HepG2 (cell line): ENCODE measurements around the gene MAN2A2. TPM values are rescaled to one million over a fixed set of nuclear protein-coding genes. Genes with fewer than 3 reads are reported as not detected.
"Not testable (repeated sequence)": the region's sequence is repeated elsewhere in the genome, so short reads cannot be mapped to it uniquely, and the experiment has no call there.

Experiments used
- ATAC-seq: fragments of 200-7000 bp; cut with Tn5 transposase; 3 replicates; pipeline ENCODE4 v1.9.1; 2020; ENCODE audit warnings: mild to moderate bottlenecking, moderate library complexity
- BruUV-seq: library from RNA; stranded (reverse); fragments of 400-500 nt; replicated peaks from 2 replicates; lab custom pipeline; 2021; lab: Mats Ljungman, UMichigan
- CTCF ChIA-PET: fragments of 300-600 bp; formaldehyde crosslinking; extraction: SDS; loops from one replicate; lab custom pipeline; 2021; ENCODE audit warnings: low total read pairs, inconsistent platforms, low intra/inter-chr PET ratio; lab: Yijun Ruan, JAX
- POLR2A ChIA-PET: fragments of 350-600 bp; sonication (Branson Sonifier 250); formaldehyde crosslinking; loops from one replicate; lab custom pipeline; 2020; ENCODE audit warnings: antibody characterized with exemption, inconsistent platforms; lab: Yijun Ruan, JAX
- DNase-seq: peaks from one replicate; pipeline ENCODE4 v3.0.0-alpha.2; 2015; ENCODE audit warnings: low spot score
- FAIRE-seq: peaks from 3 replicates; lab custom pipeline; 2011; peaks lifted over from hg19 to GRCh38; lab: Jason Lieb, UNC
- H2AFZ ChIP-seq: one replicate; pipeline ENCODE4 v1.6.1; 2011; ENCODE audit warnings: low read length, inconsistent platforms
- H3K27ac ChIP-seq: fragments of 300-600 bp; 3 replicates; pipeline ENCODE4 v1.8.0; 2011; ENCODE audit warnings: mixed run types, mild to moderate bottlenecking, mixed read lengths, low read length, inconsistent platforms; ENCODE audit not compliant: insufficient read depth; ENCODE audit errors: extremely low read length
- H3K27me3 ChIP-seq, 2 experiments: fragments of 200-600 bp in 1 of 2; 2 replicates in 1 of 2; 3 replicates in 1 of 2; pipeline versions ENCODE4 v1.6.0 to v1.8.0; 2011; ENCODE audit warnings: low read length in 2 of 2, mild to moderate bottlenecking in 2 of 2, moderate library complexity in 2 of 2, inconsistent platforms in 1 of 2; ENCODE audit not compliant: insufficient read depth in 2 of 2, control insufficient read depth in 1 of 2
- H3K36me3 ChIP-seq, 2 experiments: fragments of 200-600 bp in 1 of 2; replicated peaks in 1 of 2; 2 replicates in 1 of 2; 3 replicates in 1 of 2; pipeline versions ENCODE4 v1.5.1 to v1.8.0; 2011; ENCODE audit warnings: low read length in 2 of 2, inconsistent platforms in 1 of 2; ENCODE audit not compliant: insufficient read depth in 2 of 2, control insufficient read depth in 1 of 2
- H3K4me1 ChIP-seq: 2 replicates; pipeline ENCODE4 v1.5.1; 2012; ENCODE audit warnings: low read length, inconsistent platforms; ENCODE audit not compliant: insufficient read depth
- H3K4me2 ChIP-seq: 2 replicates; pipeline ENCODE4 v1.6.0; 2011; ENCODE audit warnings: low read depth, low read length, inconsistent platforms
- H3K4me3 ChIP-seq, 3 experiments: fragments of 200-600 bp in 1 of 3; sonication (generic), shearing (Covaris generic) in 1 of 3; replicated peaks in 1 of 3; 2 replicates each; pipeline ENCODE4 v1.5.1; 2011 to 2016; ENCODE audit warnings: low read length in 3 of 3, inconsistent platforms in 2 of 3, low read depth in 2 of 3, mild to moderate bottlenecking in 2 of 3, control low read depth in 1 of 3, mixed read lengths in 1 of 3; ENCODE audit not compliant: insufficient read depth in 1 of 3
- H3K79me2 ChIP-seq: one replicate; pipeline ENCODE4 v1.6.1; 2011; ENCODE audit warnings: low read length, inconsistent platforms; ENCODE audit not compliant: insufficient read depth
- H3K9ac ChIP-seq: 2 replicates; pipeline ENCODE4 v1.6.0; 2011; ENCODE audit warnings: mild to moderate bottlenecking, low read depth, low read length, inconsistent platforms; ENCODE audit not compliant: insufficient read depth
- H3K9me3 ChIP-seq: 2 replicates; pipeline ENCODE4 v1.5.1; 2012; ENCODE audit warnings: mild to moderate bottlenecking, low read length
- H4K20me1 ChIP-seq: 2 replicates; pipeline ENCODE4 v1.6.0; 2011; ENCODE audit warnings: inconsistent platforms, mild to moderate bottlenecking, low read length, moderate library complexity; ENCODE audit not compliant: insufficient read depth
- CEBPB ChIP-seq: IDR thresholded peaks from 2 replicates; pipeline ENCODE4 v1.6.1; 2011; ENCODE audit warnings: low read depth, low read length, improper control_type of control experiment, borderline replicate concordance
- GLMP ChIP-seq: sonication (generic); formaldehyde crosslinking; IDR thresholded peaks from 2 replicates; pipeline ENCODE4 v1.9.0; 2021; ENCODE audit warnings: missing genetic modification reagents, mild to moderate bottlenecking, borderline replicate concordance
- WGBS: methylation state at CpG from one replicate; pipeline ENCODE4 v1.1.6; 2017; ENCODE audit warnings: low lambda C conversion rate; 5-methylcytosine and 5-hydroxymethylcytosine counted together
- in situ Hi-C: cut with HindIII; loops from 2 replicates; pipeline ENCODE4 v1.10.0; 2017; ENCODE audit warnings: low pct_unique_long_range_greater_than_20kb; ENCODE audit not compliant: extremely low pct_ligation_motif_present
- intact Hi-C: fragments of 100-400 bp; cut with micrococcal nuclease; formaldehyde crosslinking; loops from one replicate; pipeline ENCODE4 v1.10.0; 2022; ENCODE audit not compliant: unreplicated experiment
- polyA plus RNA-seq, 8 experiments: library from polyadenylated mRNA; depleted of rRNA in 3 of 8; stranded (reverse) in 7 of 8; unstranded in 1 of 8; fragments of >200 nt; fragmentation: Illumina TruSeq in 4 of 8; extraction: Trizol in 4 of 8; gene quantifications; 2 replicates each; pipeline versions ENCODE4 v1.2.1 to v1.2.3, GENCODE V29; 2011 to 2016; ENCODE audit warnings: low read depth in 4 of 8, missing spikeins in 1 of 8, mixed read lengths in 1 of 8; ENCODE audit not compliant: insufficient read depth in 1 of 8
- total RNA-seq, 5 experiments: library from RNA; depleted of rRNA; stranded (reverse); fragments of >200 nt; fragmentation: Illumina TruSeq; extraction: Trizol; gene quantifications; 2 replicates each; pipeline ENCODE4 v1.2.3, GENCODE V29; 2016; ENCODE audit warnings: low read depth in 1 of 5

MAN2A2 gene
- total and polyA plus RNA-seq, 2 of the 13 experiments (the other 11 are each of a cell fraction or from before 2014, with no cell fraction given) = 17.5 to 51.5 TPM

- no peak for FAIRE-seq
- POLR2A ChIA-PET = interaction anchor here (4.1 kb wide), 1 partner anchor 10 kb away, joined by 24 read pairs; the partner anchor contains the start of gene HDDC3
- no peak for ATAC-seq
Observed at GRCh38 chr15:90921887-90922286, 18.8 kb downstream of the MAN2A2 start.

DNA sequence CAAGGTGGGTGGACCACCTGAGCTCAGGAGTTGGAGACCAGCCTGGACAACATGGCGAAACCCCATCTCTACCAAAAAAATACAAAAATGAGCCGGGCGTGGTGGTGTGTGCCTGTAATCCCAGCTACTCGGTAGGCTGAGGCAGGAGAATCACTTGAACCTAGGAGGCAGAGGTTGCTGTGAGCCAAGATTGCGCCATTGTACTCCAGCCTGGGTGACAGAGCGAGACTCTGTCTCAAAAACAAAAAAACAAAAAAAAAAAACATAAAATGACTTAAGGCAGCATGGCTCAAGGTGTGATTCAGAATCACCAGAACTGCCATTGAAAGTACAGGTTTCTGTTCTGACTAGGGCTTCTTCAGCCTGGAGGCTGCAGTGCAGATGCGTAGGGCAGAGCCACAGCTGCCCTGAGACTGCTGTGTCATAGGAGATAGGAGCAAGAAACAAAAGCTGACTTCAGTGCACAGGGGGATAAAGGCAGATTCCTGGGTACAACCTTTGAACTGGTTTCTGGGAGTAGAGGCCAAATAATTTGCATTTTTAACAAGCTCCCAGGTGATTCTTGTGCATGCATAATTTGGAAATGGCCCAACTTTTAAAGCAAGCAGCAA is 19.7 kb downstream of the MAN2A2 start:
- DNase-seq, BruUV-seq, in situ Hi-C loops, CTCF ChIA-PET, H3K9me3 ChIP-seq, FAIRE-seq, H2AFZ ChIP-seq, intact Hi-C loops, H3K79me2 ChIP-seq, H3K9ac ChIP-seq, H3K27me3 ChIP-seq, H4K20me1 ChIP-seq, H3K4me3 ChIP-seq: not testable (repeated sequence)
- H3K4me2 ChIP-seq = 0 out of 2 replicates have a peak overlapping the region, but pooled peaks have one; percentile 3
- H3K36me3 ChIP-seq = peaks cover 14 to 34% of the 10 kb centered on the region in 2 experiments; a peak in 3 of 5 replicates
- WGBS = 65% methylated on average over 7 of the region's 7 CpGs
- peak overlapping the region; percentile 24 for H3K27ac ChIP-seq
- POLR2A ChIA-PET = interaction anchor here (1.3 to 4.1 kb wide), 2 partner anchors 9 to 19 kb away, joined by 4 to 24 read pairs; partner anchors contain the start of gene HDDC3
- peak; percentile 79 for ATAC-seq
- peaks cover 16% of the 10 kb centered on the region for H3K4me1 ChIP-seq

More at GRCh38 chr15:90921887-90922286, 18.8 kb downstream of the MAN2A2 start:
- no peak overlapping the region for H2AFZ ChIP-seq
- intact Hi-C loops = no loop called here
- H4K20me1 ChIP-seq = no peaks in the 10 kb centered on the region
- no peak for DNase-seq
- H3K79me2 ChIP-seq = no peaks in the 10 kb centered on the region
- H3K27me3 ChIP-seq = no peaks in the 10 kb centered on the region
- CTCF ChIA-PET = no interaction called here
- peaks cover 18 to 44% of the 10 kb centered on the region in 2 experiments; a peak in 4 of 5 replicates for H3K36me3 ChIP-seq
- no peak overlapping the region for H3K27ac ChIP-seq
- no peaks in the 10 kb centered on the region for H3K9me3 ChIP-seq
- BruUV-seq = no TSS peak
- TF ChIP-seq GLMP (CRISPR knock-in tag) (no peak), CEBPB (peak; percentile 41; the same call in 1 of the 2 replicates)
- in situ Hi-C loops = no loop called here
- H3K4me1 ChIP-seq = peaks cover 16% of the 10 kb centered on the region
- no peak overlapping the region for H3K4me3 ChIP-seq
- 86% methylated on average over 4 of the region's 4 CpGs for WGBS
- H3K4me2 ChIP-seq = no peak overlapping the region
- no peak overlapping the region for H3K9ac ChIP-seq
